ENCODE results near the gene GRAMD4.

DNA sequence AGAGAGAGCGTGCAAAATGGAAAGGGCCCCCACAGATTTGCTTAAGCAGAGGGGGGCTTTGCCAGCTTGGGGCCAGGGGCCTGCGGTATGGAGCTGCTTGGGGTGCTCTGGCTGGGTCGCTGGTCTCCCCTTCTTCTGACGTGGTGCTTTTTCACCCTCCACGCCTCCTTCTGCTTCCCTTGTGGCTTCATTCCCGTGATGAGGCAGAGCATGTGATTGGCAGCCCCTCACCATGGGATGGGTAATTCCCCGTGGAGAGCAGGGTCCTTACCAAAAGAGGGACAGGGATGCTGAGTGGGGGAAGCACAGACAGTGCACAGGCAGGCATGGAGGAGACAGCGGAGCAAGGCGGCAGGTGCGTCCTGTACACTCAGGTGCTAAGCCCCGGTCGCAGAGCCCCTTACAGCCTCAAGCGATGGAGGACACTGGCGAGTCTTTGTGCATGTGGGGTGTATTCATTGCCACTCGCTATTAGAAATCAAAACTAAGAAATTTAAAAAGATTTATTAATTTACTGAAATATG is 19.9 kb upstream of the GRAMD4 start:
- TF ChIP-seq, protein P1, sequence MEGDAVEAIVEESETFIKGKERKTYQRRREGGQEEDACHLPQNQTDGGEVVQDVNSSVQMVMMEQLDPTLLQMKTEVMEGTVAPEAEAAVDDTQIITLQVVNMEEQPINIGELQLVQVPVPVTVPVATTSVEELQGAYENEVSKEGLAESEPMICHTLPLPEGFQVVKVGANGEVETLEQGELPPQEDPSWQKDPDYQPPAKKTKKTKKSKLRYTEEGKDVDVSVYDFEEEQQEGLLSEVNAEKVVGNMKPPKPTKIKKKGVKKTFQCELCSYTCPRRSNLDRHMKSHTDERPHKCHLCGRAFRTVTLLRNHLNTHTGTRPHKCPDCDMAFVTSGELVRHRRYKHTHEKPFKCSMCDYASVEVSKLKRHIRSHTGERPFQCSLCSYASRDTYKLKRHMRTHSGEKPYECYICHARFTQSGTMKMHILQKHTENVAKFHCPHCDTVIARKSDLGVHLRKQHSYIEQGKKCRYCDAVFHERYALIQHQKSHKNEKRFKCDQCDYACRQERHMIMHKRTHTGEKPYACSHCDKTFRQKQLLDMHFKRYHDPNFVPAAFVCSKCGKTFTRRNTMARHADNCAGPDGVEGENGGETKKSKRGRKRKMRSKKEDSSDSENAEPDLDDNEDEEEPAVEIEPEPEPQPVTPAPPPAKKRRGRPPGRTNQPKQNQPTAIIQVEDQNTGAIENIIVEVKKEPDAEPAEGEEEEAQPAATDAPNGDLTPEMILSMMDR (conservative IDR thresholded peaks at IDR 0.05; ENCODE audit: low read depth, low read length): no peak
- TF ChIP-seq EZH2 (IDR thresholded peaks at IDR 0.05; ENCODE audit: low read length, unreplicated experiment): no peak
